HL-60 (cell line): ENCODE data around the gene PARP6.
"Not testable (repeated sequence)": the region's sequence is repeated elsewhere in the genome, so short reads cannot be mapped to it uniquely, and the experiment has no call there.

Experiments
- DNase-seq, 2 experiments: peaks; one replicate each; pipeline ENCODE4 v3.0.0-alpha.2; 2010 to 2020; ENCODE audit warnings: low read depth in 1 of 2, low spot score in 1 of 2
- H3K27ac ChIP-seq: fragments of 250-450 bp; sonication (Bioruptor Pico); replicated peaks from 2 replicates; pipeline ENCODE4 v1.5.1; 2020; ENCODE audit warnings: mild to moderate bottlenecking, moderate library complexity
- H3K27me3 ChIP-seq: fragments of 250-450 bp; sonication (Bioruptor Pico); 2 replicates; pipeline ENCODE4 v1.5.1; 2021; ENCODE audit warnings: mild to moderate bottlenecking, moderate library complexity; ENCODE audit not compliant: insufficient read depth, poor library complexity, severe bottlenecking
- H3K4me3 ChIP-seq: replicated peaks from 2 replicates; pipeline ENCODE4 v1.5.1; 2011; ENCODE audit warnings: mild to moderate bottlenecking, control low read depth, low read length; ENCODE audit not compliant: insufficient read depth
- GABPA ChIP-seq: IDR thresholded peaks from 2 replicates; pipeline ENCODE4 v1.6.1; 2012; ENCODE audit warnings: low read depth
- POLR2AphosphoS5 ChIP-seq: IDR thresholded peaks from 2 replicates; pipeline ENCODE4 v1.6.1; 2012; ENCODE audit warnings: low read depth
- SPI1 ChIP-seq: IDR thresholded peaks from 2 replicates; pipeline ENCODE4 v1.6.1; 2012; ENCODE audit warnings: low read depth, mild to moderate bottlenecking, borderline replicate concordance
- TF ChIP-seq, protein P1 (sequence below): IDR thresholded peaks from 2 replicates; pipeline ENCODE4 v1.6.1; 2012; ENCODE audit warnings: low read depth; ENCODE audit not compliant: insufficient replicate concordance
- TF ChIP-seq, protein P2 (sequence below): IDR thresholded peaks from one replicate; pipeline ENCODE4 v1.5.1; 2011; ENCODE audit warnings: low read length, control low read depth, inconsistent platforms; ENCODE audit not compliant: insufficient read depth

Gene PARP6

DNA sequence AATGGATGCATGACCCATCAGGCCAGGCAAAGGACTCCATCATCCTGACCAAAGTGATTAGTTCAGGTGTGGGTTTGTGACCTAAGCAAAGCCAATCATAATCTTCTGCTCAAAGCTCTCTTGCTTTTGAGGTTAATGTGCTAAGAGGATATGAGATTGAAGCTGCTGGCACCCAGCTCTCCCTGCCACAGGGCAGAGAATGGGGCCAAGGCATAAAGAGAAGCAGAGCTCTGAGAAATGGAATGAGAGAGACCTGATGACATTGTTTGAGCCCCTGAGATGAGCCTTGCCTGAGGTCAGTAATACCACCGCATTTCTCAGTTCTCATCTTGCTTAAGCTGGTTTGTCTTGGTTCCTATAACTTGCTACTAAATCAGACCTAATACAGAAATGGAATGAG is 6.4 kb upstream of the PARP6 start:
- Histone ChIP-seq H3K27ac (no peak overlapping the region), H3K27me3 (no peaks in the 10 kb centered on the region), H3K4me3 (no peak overlapping the region)
- DNase-seq = no peak
- TF ChIP-seq POLR2AphosphoS5 = no peak
- no peak for TF ChIP-seq GABPA
- no peak for TF ChIP-seq SPI1

DNA sequence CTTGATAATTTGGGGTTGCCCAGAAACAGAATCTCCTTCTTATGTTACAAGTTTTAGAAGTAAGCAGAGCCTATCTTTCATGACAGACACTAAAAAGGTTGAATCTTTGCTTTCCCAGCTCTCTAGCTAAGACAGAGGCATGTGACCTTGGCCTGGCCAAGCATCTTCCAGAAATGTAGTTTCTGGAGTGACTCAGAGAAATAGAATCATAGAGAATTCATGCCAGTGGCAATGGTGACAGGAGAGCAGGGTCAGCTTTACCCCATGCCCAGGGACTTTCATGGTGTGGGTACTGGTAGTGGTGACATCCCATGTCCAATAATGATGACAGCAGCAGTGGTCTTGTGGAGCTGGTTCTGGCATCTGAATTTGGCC is 4.0 kb upstream of the PARP6 start:
- H3K27ac ChIP-seq = no peak overlapping the region
- no peaks in the 10 kb centered on the region for H3K27me3 ChIP-seq
- TF ChIP-seq, protein P1, sequence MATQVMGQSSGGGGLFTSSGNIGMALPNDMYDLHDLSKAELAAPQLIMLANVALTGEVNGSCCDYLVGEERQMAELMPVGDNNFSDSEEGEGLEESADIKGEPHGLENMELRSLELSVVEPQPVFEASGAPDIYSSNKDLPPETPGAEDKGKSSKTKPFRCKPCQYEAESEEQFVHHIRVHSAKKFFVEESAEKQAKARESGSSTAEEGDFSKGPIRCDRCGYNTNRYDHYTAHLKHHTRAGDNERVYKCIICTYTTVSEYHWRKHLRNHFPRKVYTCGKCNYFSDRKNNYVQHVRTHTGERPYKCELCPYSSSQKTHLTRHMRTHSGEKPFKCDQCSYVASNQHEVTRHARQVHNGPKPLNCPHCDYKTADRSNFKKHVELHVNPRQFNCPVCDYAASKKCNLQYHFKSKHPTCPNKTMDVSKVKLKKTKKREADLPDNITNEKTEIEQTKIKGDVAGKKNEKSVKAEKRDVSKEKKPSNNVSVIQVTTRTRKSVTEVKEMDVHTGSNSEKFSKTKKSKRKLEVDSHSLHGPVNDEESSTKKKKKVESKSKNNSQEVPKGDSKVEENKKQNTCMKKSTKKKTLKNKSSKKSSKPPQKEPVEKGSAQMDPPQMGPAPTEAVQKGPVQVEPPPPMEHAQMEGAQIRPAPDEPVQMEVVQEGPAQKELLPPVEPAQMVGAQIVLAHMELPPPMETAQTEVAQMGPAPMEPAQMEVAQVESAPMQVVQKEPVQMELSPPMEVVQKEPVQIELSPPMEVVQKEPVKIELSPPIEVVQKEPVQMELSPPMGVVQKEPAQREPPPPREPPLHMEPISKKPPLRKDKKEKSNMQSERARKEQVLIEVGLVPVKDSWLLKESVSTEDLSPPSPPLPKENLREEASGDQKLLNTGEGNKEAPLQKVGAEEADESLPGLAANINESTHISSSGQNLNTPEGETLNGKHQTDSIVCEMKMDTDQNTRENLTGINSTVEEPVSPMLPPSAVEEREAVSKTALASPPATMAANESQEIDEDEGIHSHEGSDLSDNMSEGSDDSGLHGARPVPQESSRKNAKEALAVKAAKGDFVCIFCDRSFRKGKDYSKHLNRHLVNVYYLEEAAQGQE = no peak
- TF ChIP-seq, protein P2, sequence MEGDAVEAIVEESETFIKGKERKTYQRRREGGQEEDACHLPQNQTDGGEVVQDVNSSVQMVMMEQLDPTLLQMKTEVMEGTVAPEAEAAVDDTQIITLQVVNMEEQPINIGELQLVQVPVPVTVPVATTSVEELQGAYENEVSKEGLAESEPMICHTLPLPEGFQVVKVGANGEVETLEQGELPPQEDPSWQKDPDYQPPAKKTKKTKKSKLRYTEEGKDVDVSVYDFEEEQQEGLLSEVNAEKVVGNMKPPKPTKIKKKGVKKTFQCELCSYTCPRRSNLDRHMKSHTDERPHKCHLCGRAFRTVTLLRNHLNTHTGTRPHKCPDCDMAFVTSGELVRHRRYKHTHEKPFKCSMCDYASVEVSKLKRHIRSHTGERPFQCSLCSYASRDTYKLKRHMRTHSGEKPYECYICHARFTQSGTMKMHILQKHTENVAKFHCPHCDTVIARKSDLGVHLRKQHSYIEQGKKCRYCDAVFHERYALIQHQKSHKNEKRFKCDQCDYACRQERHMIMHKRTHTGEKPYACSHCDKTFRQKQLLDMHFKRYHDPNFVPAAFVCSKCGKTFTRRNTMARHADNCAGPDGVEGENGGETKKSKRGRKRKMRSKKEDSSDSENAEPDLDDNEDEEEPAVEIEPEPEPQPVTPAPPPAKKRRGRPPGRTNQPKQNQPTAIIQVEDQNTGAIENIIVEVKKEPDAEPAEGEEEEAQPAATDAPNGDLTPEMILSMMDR = no peak
- no peak for TF ChIP-seq POLR2AphosphoS5
- TF ChIP-seq SPI1 = no peak
- TF ChIP-seq GABPA = no peak
- H3K4me3 ChIP-seq = no peak overlapping the region
- DNase-seq = no peak

DNA sequence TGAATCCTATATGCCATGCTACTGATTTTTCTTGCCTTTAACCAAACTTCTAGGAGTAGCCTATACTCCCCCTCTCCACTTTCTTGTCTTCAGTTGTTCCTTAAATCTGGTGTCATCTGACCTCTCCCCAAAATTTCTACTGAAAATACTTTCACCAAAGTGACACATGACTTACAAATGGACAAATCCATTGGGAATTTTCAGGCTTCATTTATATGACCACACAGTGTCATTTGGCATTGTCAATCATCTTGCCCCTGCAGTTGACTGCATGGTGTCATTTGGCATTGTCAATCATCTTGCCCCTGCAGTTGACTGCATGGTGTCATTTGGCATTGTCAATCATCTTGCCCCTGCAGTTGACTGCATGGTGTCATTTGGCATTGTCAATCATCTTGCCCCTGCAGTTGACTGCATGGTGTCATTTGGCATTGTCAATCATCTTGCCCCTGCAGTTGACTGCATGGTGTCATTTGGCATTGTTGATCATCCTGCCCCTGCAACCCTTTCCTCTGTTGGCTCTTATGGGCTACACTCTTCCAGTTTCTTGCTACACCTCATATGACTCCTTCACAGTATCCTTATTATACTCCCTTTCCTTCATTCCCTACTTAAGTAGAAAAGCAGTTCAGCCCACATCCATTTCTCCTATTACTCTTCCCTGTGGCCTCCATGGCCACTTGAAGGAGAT is 3.4 kb upstream of the PARP6 start:
- not testable (repeated sequence) for H3K27me3 ChIP-seq, DNase-seq, H3K27ac ChIP-seq, H3K4me3 ChIP-seq

DNA sequence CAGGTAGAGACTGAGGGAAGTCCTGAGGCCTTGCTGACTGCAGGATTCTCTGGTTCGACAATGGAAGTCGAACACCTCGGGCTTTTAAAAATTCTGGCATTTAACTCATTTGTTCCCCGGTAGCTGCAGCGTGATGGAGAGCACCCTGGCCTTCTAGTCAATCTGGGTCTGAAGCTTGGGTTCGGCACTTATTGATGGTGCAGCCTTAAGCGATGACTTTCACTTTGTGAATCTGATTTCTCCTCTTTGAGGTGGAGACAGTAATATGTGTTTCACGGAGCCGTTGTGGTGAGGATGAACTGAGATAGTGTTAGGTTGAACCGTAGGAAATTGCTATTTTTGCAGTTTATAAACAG is 621 bp upstream of the PARP6 start:
- H3K27ac ChIP-seq = peak overlapping the region; percentile 14
- peak overlapping the region; percentile 94 for H3K4me3 ChIP-seq
- no peaks in the 10 kb centered on the region for H3K27me3 ChIP-seq
- no peak for DNase-seq
- TF ChIP-seq, protein P1 = no peak
- no peak for TF ChIP-seq POLR2AphosphoS5
- TF ChIP-seq GABPA = no peak
- TF ChIP-seq, protein P2 = no peak
- TF ChIP-seq SPI1 = no peak

DNA sequence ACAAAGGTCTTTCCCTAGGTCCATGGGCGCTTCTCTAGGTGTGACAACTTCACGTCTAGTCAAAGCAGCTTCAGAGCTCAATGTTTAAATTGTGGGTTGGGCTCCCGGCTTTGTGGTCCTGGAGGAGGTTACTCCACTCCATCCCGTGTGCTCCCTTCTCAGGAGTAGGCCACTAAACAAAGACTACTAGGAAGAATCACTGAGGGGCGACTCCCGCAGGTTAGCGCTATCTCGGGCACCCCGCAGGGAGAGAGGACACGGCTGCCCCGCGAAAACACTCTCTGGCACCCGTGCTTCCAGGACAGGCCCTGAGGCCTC is 500 bp downstream of the PARP6 start:
- DNase-seq = peak in 1 of 2 experiments; percentile 7

More for the DNA sequence above, 500 bp downstream of the PARP6 start:
- TF ChIP-seq, protein P2 = no peak
- TF ChIP-seq GABPA (no peak), SPI1 (no peak), POLR2AphosphoS5 (no peak)
- TF ChIP-seq, protein P1 = no peak
- H3K4me3 ChIP-seq = peak overlapping the region; percentile 94
- H3K27me3 ChIP-seq = no peaks in the 10 kb centered on the region
- H3K27ac ChIP-seq = peak overlapping the region; percentile 81
